Psoas muscle (tissue), 8 donors: ENCODE results near the gene FNIP1. TPM values are rescaled to one million over a fixed set of nuclear protein-coding genes. Genes with fewer than 3 reads are reported as not detected.
A peak's percentile ranks its signal among the peaks of the same experiment; 100 is the strongest.

Source experiments
- ATAC-seq, 4 donors: fragments of 200-7000 bp; cut with Tn5 transposase; one replicate each; pipeline ENCODE4 v1.9.1; 2020; ENCODE audit warnings: moderate library complexity in 3 of 4, mild to moderate bottlenecking in 2 of 4
- DNase-seq, 2 donors: peaks; one replicate each; pipeline ENCODE4 v3.0.0-alpha.2; 2020
- H3K27ac ChIP-seq: fragments of 200-600 bp; one replicate; pipeline ENCODE4 v1.8.0; 2022
- H3K27me3 ChIP-seq, 3 donors: fragments of 200-600 bp in 1 of 3; one replicate each; pipeline versions ENCODE4 v1.6.1 to v1.8.0; 2013 to 2022; ENCODE audit warnings: low read length in 2 of 3, mild to moderate bottlenecking in 2 of 3, moderate library complexity in 1 of 3; ENCODE audit not compliant: insufficient read depth in 3 of 3
- H3K36me3 ChIP-seq, 2 donors: fragments of 200-600 bp in 1 of 2; one replicate each; pipeline versions ENCODE4 v1.6.1 to v1.8.0; 2013 to 2022; ENCODE audit warnings: low read depth in 1 of 2, mild to moderate bottlenecking in 1 of 2, moderate library complexity in 1 of 2; ENCODE audit not compliant: insufficient read depth in 1 of 2
- H3K4me1 ChIP-seq: fragments of 200-600 bp; one replicate; pipeline ENCODE4 v1.8.0; 2022
- H3K4me3 ChIP-seq: fragments of 200-600 bp; one replicate; pipeline ENCODE4 v1.8.0; 2022; ENCODE audit warnings: mild to moderate bottlenecking
- H3K9me3 ChIP-seq: fragments of 200-600 bp; one replicate; pipeline ENCODE4 v1.8.0; 2022
- WGBS, 3 donors: extraction: QIAGEN DNeasy Blood & Tissue Kit; methylation state at CpG; one replicate each; pipeline versions ENCODE4 v1.1.6 to v1.1.7; 2013; 5-methylcytosine and 5-hydroxymethylcytosine counted together
- intact Hi-C, 2 donors: fragments of 100-400 bp; cut with DNase I; formaldehyde crosslinking; loops; one replicate each; pipeline versions ENCODE4 v1.11.0 to v1.14.2; 2022
- polyA plus RNA-seq, 3 donors: library from polyadenylated mRNA; stranded (reverse); fragments of 200-250 nt; gene quantifications; one replicate each; pipeline ENCODE4 v1.2.3, GENCODE V29; 2013
- total RNA-seq, 4 donors: library from RNA; stranded (reverse); fragmentation: NEBNext Ultra II Directional in 2 of 4; extraction: Animal tissue kit (Norgen Biotek cat#: 25700) in 2 of 4; gene quantifications; one replicate each; pipeline versions ENCODE4 v1.2.1 to v1.2.4, GENCODE V29; 2021 to 2023
- TF ChIP-seq, protein P1 (sequence below): fragments of 200-600 bp; IDR thresholded peaks from one replicate; pipeline ENCODE4 v1.8.0; 2022; ENCODE audit warnings: antibody characterized with exemption
- donor health status: healthy with polysubstance abuse.
- donor health status: DM: no; HTN: no; CAD: no; lungs with moderate emphysema.
- donor health status: Bipolar disorder and iron deficiency.
- donor health status: healthy.
- donor health status: DM: yes; HTN: yes; CAD: no.
- donor health status: DM: no; HTN: no; CAD: no.
- donor health status: DM: no; HTN: no; CAD: no.
- donor health status: DM: yes; HTN: yes; CAD: no.

Gene FNIP1
- total and polyA plus RNA-seq, 7 donors, result 6.4 to 45.2 (median 25.0) TPM

DNA sequence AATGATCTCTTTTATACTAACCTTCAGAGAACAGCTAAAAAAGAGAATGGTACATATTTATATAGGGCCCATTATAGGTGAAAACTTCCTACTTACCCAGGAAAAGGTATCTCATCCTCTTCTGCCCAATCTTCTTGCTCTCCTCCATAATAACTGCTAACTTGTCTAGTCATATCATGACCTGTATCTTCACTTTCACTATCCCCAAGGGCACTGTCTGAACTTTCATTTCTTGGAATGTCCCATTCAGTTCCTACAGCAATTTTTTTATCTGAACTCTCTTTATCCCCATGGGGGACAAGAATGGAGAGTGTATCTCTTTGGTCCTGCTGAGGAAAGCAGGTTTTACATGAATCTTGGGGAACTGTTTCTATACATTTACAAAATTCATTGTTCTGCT, 125.4 kb downstream of the FNIP1 start:
- peak; percentile 41 to 63 (median 58) for ATAC-seq
- intact Hi-C loops, result no loop called here
- no peak overlapping the region for H3K4me3 ChIP-seq
- H3K27me3 ChIP-seq, result no peaks in the 10 kb centered on the region
- H3K36me3 ChIP-seq, result peaks cover 3 to 59% of the 10 kb centered on the region in 2 donors
- no peak for DNase-seq
- TF ChIP-seq, protein P1, sequence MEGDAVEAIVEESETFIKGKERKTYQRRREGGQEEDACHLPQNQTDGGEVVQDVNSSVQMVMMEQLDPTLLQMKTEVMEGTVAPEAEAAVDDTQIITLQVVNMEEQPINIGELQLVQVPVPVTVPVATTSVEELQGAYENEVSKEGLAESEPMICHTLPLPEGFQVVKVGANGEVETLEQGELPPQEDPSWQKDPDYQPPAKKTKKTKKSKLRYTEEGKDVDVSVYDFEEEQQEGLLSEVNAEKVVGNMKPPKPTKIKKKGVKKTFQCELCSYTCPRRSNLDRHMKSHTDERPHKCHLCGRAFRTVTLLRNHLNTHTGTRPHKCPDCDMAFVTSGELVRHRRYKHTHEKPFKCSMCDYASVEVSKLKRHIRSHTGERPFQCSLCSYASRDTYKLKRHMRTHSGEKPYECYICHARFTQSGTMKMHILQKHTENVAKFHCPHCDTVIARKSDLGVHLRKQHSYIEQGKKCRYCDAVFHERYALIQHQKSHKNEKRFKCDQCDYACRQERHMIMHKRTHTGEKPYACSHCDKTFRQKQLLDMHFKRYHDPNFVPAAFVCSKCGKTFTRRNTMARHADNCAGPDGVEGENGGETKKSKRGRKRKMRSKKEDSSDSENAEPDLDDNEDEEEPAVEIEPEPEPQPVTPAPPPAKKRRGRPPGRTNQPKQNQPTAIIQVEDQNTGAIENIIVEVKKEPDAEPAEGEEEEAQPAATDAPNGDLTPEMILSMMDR, result no peak
- H3K27ac ChIP-seq, result peak overlapping the region; percentile 82
- no peaks in the 10 kb centered on the region for H3K9me3 ChIP-seq
- H3K4me1 ChIP-seq, result peaks cover 29% of the 10 kb centered on the region

DNA sequence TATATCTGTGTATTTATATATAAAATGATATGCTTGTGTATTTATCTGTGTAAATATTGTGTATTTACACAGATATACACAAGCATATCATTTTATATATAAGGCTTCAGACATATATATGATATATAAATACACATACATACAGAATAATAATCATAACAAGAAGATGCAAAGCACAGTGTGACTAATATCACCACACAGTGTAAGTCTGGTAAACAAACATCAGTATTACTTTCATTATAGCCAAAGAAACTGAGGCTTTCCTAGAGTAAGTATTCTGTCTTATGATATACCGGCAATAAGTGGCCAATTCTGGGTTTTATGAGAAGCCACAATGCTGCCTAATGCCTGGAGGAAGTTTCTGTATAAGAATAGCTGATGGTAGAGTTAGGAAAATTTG, 131.9 kb downstream of the FNIP1 start:
- Histone ChIP-seq H3K27ac (no peak overlapping the region), H3K36me3 (peaks cover 0 to 58% of the 10 kb centered on the region in 2 donors), H3K4me1 (no peaks in the 10 kb centered on the region), H3K9me3 (no peaks in the 10 kb centered on the region), H3K27me3 (no peaks in the 10 kb centered on the region), H3K4me3 (no peak overlapping the region)
- intact Hi-C loops, result no loop called here
- ATAC-seq (no peak), DNase-seq (no peak)
- WGBS, 3 donors, result 97 to 100% (median 98%) methylated on average over 1 of the region's 1 CpG
- TF ChIP-seq, protein P1, result no peak

DNA sequence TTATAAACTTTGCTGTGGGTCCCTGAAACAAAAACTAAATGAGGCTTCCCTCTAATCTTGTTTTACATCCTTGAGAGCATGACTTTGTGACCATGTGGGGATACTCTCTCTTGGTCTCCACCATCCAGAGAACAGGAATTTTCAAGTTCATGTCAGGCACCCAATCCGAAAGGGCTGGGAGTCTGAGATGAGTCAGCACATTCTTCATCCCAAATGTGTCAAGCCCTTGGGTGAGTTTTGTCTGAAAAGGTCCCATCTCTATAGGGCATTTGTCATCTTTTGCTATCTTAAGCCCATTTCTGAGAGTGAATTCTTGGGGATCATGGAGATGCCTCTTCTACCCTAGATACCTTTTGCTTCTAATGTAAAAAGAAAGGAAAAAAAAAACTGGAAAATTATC, 134.9 kb downstream of the FNIP1 start:
- no peaks in the 10 kb centered on the region for H3K4me1 ChIP-seq
- no peaks in the 10 kb centered on the region for H3K27me3 ChIP-seq
- 90 to 96% (median 95%) methylated on average over 1 of the region's 1 CpG for WGBS, 3 donors
- TF ChIP-seq, protein P1, result no peak
- no peaks in the 10 kb centered on the region for H3K9me3 ChIP-seq
- H3K4me3 ChIP-seq, result no peak overlapping the region
- ATAC-seq, result no peak
- intact Hi-C loops, result no loop called here
- peaks cover 3 to 47% of the 10 kb centered on the region in 2 donors for H3K36me3 ChIP-seq
- no peak for DNase-seq
- no peak overlapping the region for H3K27ac ChIP-seq

DNA sequence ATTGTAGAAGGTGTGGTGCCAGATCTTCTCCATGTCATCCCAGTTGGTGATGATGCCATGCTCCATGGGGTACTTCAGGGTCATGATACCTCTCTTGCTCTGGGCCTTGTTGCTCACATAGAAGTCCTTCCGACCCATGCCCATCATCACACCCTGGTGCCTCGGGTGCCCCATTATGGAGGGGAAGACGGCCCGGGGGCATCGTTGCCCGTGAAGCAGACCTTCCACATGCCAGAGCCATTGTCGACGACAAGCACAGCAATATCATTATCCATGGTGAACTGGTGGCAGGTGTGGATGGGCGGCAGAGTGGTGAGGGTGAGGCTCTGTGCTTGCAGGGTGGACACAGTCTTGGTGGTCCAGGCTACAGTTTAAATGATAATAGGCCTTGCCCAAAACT, 137.0 kb downstream of the FNIP1 start:
- Histone ChIP-seq H3K9me3 (no peaks in the 10 kb centered on the region), H3K27ac (no peak overlapping the region), H3K4me1 (no peaks in the 10 kb centered on the region), H3K27me3 (no peaks in the 10 kb centered on the region), H3K4me3 (no peak overlapping the region), H3K36me3 (peaks cover 3 to 47% of the 10 kb centered on the region in 2 donors)
- 97 to 99% (median 98%) methylated on average over 9 of the region's 9 CpGs for WGBS, 3 donors
- intact Hi-C loops, result no loop called here
- TF ChIP-seq, protein P1, result no peak
- ATAC-seq (no peak), DNase-seq (no peak)

DNA sequence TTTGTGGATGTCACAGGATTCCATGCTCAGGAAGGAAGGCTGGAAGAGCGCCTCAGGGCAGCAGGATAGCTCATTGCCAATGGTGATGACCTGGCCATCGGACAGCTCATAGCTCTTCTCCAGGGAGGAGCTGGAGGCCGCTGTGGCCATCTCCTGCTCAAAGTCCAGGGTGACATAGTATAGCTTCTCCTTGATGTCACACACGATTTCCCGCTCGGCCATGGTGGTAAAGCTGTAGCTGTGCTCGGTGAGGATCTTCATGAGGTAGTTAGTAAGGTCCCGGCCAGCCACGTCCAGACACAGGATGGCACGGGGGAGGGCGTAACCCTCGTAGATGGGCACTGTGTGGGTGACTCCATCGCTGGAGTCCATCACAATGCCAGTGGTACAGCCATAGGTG, 137.5 kb downstream of the FNIP1 start:
- intact Hi-C loops, result no loop called here
- TF ChIP-seq, protein P1, result no peak
- H3K4me1 ChIP-seq, result no peaks in the 10 kb centered on the region
- WGBS, 3 donors, result 98% methylated on average over 13 of the region's 13 CpGs
- no peaks in the 10 kb centered on the region for H3K9me3 ChIP-seq
- DNase-seq, result no peak
- no peaks in the 10 kb centered on the region for H3K27me3 ChIP-seq
- peaks cover 3 to 48% of the 10 kb centered on the region in 2 donors for H3K36me3 ChIP-seq
- H3K4me3 ChIP-seq, result no peak overlapping the region
- ATAC-seq, result peak in 1 of 4 donors; percentile 19
- no peak overlapping the region for H3K27ac ChIP-seq
